Mammary epithelial cell (primary cell): ENCODE results near the gene GALNT18.

Source experiments
- EZH2 ChIP-seq: IDR thresholded peaks from 2 replicates; pipeline ENCODE4 v1.6.1; 2012; ENCODE audit warnings: low read length, inconsistent platforms, borderline replicate concordance
- TF ChIP-seq, protein P1 (sequence below), 2 donors: IDR thresholded peaks in 1 of 2; conservative IDR thresholded peaks in 1 of 2; 2 replicates each; pipeline ENCODE4 v1.5.1; 2011 to 2012; ENCODE audit warnings: inconsistent platforms in 2 of 2, low read length in 2 of 2, mild to moderate bottlenecking in 2 of 2, control low read depth in 1 of 2, low read depth in 1 of 2; ENCODE audit not compliant: insufficient read depth in 1 of 2; ENCODE audit errors: extremely low read depth in 1 of 2

GRCh38 chr11:11571893-11572292 is 49.9 kb downstream of the GALNT18 start:
- TF ChIP-seq, protein P1, sequence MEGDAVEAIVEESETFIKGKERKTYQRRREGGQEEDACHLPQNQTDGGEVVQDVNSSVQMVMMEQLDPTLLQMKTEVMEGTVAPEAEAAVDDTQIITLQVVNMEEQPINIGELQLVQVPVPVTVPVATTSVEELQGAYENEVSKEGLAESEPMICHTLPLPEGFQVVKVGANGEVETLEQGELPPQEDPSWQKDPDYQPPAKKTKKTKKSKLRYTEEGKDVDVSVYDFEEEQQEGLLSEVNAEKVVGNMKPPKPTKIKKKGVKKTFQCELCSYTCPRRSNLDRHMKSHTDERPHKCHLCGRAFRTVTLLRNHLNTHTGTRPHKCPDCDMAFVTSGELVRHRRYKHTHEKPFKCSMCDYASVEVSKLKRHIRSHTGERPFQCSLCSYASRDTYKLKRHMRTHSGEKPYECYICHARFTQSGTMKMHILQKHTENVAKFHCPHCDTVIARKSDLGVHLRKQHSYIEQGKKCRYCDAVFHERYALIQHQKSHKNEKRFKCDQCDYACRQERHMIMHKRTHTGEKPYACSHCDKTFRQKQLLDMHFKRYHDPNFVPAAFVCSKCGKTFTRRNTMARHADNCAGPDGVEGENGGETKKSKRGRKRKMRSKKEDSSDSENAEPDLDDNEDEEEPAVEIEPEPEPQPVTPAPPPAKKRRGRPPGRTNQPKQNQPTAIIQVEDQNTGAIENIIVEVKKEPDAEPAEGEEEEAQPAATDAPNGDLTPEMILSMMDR (conservative IDR thresholded peaks at IDR 0.05 in 1 of 2, IDR thresholded peaks at IDR 0.05 in 1 of 2; ENCODE audit: extremely low read depth in 1 of 2, insufficient read depth in 1 of 2, low read depth in 1 of 2, low read length in 2 of 2), result no peak
- TF ChIP-seq EZH2, result no peak
